SK-N-SH (cell line): ENCODE results near the gene PLEKHD1.

Source experiments
- EP300 ChIP-seq, 2 experiments: IDR thresholded peaks; 2 replicates each; pipeline versions ENCODE4 v1.4.0 to v1.6.1; 2012; ENCODE audit warnings: borderline replicate concordance in 1 of 2, low read depth in 1 of 2, low read length in 1 of 2
- JUND ChIP-seq: IDR thresholded peaks from 2 replicates; pipeline ENCODE4 v1.4.0; 2012
- POLR2AphosphoS5 ChIP-seq: IDR thresholded peaks from 2 replicates; pipeline ENCODE4 v1.6.1; 2012; ENCODE audit warnings: low read depth, low read length
- RAD21 ChIP-seq: IDR thresholded peaks from 2 replicates; pipeline ENCODE4 v1.6.1; 2012; ENCODE audit warnings: mild to moderate bottlenecking, low read length
- RFX5 ChIP-seq: IDR thresholded peaks from 2 replicates; pipeline ENCODE4 v1.6.1; 2012; ENCODE audit warnings: mild to moderate bottlenecking, improper control_type of control experiment, low read length
- SMC3 ChIP-seq: IDR thresholded peaks from 2 replicates; pipeline ENCODE4 v1.6.1; 2012; ENCODE audit warnings: low read depth, low read length, improper control_type of control experiment
- TCF12 ChIP-seq: IDR thresholded peaks from 2 replicates; pipeline ENCODE4 v1.4.0; 2012
- YY1 ChIP-seq: IDR thresholded peaks from 2 replicates; pipeline ENCODE4 v1.4.0; 2012; ENCODE audit warnings: low read depth, mild to moderate bottlenecking
- TF ChIP-seq, protein P1 (sequence below): IDR thresholded peaks from 2 replicates; pipeline ENCODE4 v1.4.0; 2012; ENCODE audit warnings: low read depth
- TF ChIP-seq, protein P2 (sequence below): fragments of 200-600 bp; sonication (generic); IDR thresholded peaks from 2 replicates; pipeline ENCODE4 v1.6.1; 2017; ENCODE audit warnings: antibody characterized with exemption, mild to moderate bottlenecking, moderate library complexity
- TF ChIP-seq, protein P3 (sequence below): IDR thresholded peaks from 2 replicates; pipeline ENCODE4 v1.6.1; 2012; ENCODE audit warnings: mild to moderate bottlenecking, low read depth, low read length, moderate library complexity

DNA sequence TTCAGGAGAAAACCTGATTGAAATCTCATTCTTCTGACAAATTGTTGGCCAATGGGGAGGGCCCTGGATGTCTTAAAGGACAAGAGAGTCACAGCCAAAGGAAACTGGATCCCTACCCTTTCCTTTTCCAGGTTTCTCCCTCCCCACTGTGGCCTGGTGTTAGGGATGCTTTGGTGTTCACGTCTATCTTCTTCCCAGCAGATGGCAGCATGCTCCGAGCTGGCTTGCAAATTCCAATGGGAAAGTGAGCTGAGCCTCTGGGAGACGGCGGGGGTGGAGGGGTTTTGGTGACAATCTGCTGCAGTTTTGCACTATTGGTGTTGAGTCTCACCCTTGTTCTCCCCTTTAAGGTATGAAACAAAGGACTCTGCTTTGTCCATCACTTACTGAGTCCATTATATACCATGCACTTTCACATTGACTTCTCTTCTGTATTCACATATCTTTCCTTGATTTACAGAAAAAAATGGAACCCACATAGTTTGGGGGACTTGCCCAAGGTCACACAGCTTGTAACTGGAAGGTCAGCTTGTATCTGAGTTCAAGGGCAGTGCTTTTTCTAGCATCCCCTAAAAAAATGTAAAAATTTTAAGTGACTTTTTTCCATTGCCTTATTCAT lies 50.8 kb downstream of the PLEKHD1 start:
- TF ChIP-seq, protein P1, sequence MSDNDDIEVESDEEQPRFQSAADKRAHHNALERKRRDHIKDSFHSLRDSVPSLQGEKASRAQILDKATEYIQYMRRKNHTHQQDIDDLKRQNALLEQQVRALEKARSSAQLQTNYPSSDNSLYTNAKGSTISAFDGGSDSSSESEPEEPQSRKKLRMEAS: no peak
- TF ChIP-seq TCF12 (no peak), POLR2AphosphoS5 (no peak), EP300 (IDR thresholded peaks at IDR 0.05; ENCODE audit: borderline replicate concordance in 1 of 2, low read depth in 1 of 2, low read length in 1 of 2) (no peak), YY1 (no peak), RFX5 (no peak), JUND (no peak), SMC3 (peak; percentile 75), RAD21 (peak; percentile 86)
- TF ChIP-seq, protein P2, sequence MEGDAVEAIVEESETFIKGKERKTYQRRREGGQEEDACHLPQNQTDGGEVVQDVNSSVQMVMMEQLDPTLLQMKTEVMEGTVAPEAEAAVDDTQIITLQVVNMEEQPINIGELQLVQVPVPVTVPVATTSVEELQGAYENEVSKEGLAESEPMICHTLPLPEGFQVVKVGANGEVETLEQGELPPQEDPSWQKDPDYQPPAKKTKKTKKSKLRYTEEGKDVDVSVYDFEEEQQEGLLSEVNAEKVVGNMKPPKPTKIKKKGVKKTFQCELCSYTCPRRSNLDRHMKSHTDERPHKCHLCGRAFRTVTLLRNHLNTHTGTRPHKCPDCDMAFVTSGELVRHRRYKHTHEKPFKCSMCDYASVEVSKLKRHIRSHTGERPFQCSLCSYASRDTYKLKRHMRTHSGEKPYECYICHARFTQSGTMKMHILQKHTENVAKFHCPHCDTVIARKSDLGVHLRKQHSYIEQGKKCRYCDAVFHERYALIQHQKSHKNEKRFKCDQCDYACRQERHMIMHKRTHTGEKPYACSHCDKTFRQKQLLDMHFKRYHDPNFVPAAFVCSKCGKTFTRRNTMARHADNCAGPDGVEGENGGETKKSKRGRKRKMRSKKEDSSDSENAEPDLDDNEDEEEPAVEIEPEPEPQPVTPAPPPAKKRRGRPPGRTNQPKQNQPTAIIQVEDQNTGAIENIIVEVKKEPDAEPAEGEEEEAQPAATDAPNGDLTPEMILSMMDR: peak; percentile 75
- TF ChIP-seq, protein P3, sequence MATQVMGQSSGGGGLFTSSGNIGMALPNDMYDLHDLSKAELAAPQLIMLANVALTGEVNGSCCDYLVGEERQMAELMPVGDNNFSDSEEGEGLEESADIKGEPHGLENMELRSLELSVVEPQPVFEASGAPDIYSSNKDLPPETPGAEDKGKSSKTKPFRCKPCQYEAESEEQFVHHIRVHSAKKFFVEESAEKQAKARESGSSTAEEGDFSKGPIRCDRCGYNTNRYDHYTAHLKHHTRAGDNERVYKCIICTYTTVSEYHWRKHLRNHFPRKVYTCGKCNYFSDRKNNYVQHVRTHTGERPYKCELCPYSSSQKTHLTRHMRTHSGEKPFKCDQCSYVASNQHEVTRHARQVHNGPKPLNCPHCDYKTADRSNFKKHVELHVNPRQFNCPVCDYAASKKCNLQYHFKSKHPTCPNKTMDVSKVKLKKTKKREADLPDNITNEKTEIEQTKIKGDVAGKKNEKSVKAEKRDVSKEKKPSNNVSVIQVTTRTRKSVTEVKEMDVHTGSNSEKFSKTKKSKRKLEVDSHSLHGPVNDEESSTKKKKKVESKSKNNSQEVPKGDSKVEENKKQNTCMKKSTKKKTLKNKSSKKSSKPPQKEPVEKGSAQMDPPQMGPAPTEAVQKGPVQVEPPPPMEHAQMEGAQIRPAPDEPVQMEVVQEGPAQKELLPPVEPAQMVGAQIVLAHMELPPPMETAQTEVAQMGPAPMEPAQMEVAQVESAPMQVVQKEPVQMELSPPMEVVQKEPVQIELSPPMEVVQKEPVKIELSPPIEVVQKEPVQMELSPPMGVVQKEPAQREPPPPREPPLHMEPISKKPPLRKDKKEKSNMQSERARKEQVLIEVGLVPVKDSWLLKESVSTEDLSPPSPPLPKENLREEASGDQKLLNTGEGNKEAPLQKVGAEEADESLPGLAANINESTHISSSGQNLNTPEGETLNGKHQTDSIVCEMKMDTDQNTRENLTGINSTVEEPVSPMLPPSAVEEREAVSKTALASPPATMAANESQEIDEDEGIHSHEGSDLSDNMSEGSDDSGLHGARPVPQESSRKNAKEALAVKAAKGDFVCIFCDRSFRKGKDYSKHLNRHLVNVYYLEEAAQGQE: no peak
